GM12892 (cell line): ENCODE data around the gene COX15.

Source experiments
- POLR2A ChIP-seq: IDR thresholded peaks from 2 replicates; pipeline ENCODE4 v1.6.1; 2011; ENCODE audit warnings: low read depth, low read length, control low read depth
- POLR2AphosphoS5 ChIP-seq: IDR thresholded peaks from 2 replicates; pipeline ENCODE4 v1.6.1; 2011; ENCODE audit warnings: low read depth, low read length, control low read depth
- TAF1 ChIP-seq: IDR thresholded peaks from 2 replicates; pipeline ENCODE4 v1.6.1; 2011; ENCODE audit warnings: low read depth, mild to moderate bottlenecking, control low read depth, low read length, borderline replicate concordance

DNA sequence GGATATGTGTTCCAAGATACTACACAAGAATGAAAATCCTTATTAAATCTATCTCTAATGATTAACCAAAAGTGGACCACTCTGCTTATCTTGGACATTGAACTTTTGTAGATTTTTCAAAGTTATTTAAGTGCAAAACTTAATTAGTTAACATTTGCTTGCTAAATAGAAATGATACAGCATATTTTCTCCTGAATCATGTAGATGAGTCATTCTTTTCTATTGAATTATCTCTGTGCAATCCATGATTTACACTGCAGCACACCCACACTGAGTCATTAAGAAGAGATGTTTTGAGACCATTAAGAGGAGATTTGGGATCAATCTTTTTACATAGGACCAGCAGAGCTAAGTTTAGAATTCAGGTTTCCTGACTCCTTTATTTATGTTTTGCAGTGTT is 43.9 kb upstream of the COX15 start:
- no peak for TF ChIP-seq POLR2A
- TF ChIP-seq POLR2AphosphoS5: no peak
- TF ChIP-seq TAF1: no peak
